Left renal cortex interstitium (tissue), 4 donors: ENCODE measurements around the gene MPC2. TPM values are rescaled to one million over a fixed set of nuclear protein-coding genes. Genes with fewer than 3 reads are reported as not detected.
"Not testable (repeated sequence)": the region's sequence is repeated elsewhere in the genome, so short reads cannot be mapped to it uniquely, and the experiment has no call there.

Source experiments
- DNase-seq, 4 donors: peaks; one replicate each; pipeline ENCODE4 v3.0.0-alpha.2; 2013; ENCODE audit warnings: low read depth in 4 of 4, low spot score in 2 of 4, missing footprints in 1 of 4
- polyA plus RNA-seq, 4 donors: library from polyadenylated mRNA; unstranded; fragments of 120-200 nt; gene quantifications; one replicate each; pipeline ENCODE4 v1.2.1, GENCODE V29; 2013; ENCODE audit not compliant: insufficient read length in 4 of 4

The MPC2 gene
- polyA plus RNA-seq, 4 donors, result 172 to 207 (median 191) TPM

GRCh38 chr1:167866739-167867414 is 70.0 kb downstream of the MPC2 start:
- not testable (repeated sequence) for DNase-seq

Other genes with a start within 250 kb of the MPC2 start
- gene MPZL1, start 215.1 kb downstream of the MPC2 start, polyA plus RNA-seq, result 100 to 1,000 TPM; 113 to 126 (median 116) TPM
- gene ADCY10, start 22.9 kb downstream of the MPC2 start, polyA plus RNA-seq, result 1 to 10 TPM in 1 of 4 donors, under 1 TPM in 3; 0.19 to 1.2 (median 0.61) TPM
- gene DCAF6, start 389 bp downstream of the MPC2 start, polyA plus RNA-seq, result 10 to 100 TPM; 77.0 to 89.1 (median 82.8) TPM
- 10 to 100 TPM; 19.1 to 20.7 (median 20.4) TPM for gene GPR161, start 199.9 kb upstream of the MPC2 start, polyA plus RNA-seq
- gene TIPRL, start 241.9 kb upstream of the MPC2 start, polyA plus RNA-seq, result 10 to 100 TPM; 41.0 to 50.9 (median 47.7) TPM